Testis (tissue), 2 donors: Measurements from ENCODE around the gene FHAD1.

Experiments used
- CTCF ChIP-seq, 3 experiments: fragments of 450-650 bp in 2 of 3; fragments of 200-600 bp in 1 of 3; sonication (generic) in 1 of 3; IDR thresholded peaks; one replicate each; pipeline ENCODE4 v1.5.1; 2016 to 2019; ENCODE audit warnings: antibody characterized with exemption in 3 of 3, mild to moderate bottlenecking in 2 of 3, moderate library complexity in 1 of 3
- POLR2A ChIP-seq: fragments of 450-650 bp; IDR thresholded peaks from one replicate; pipeline ENCODE4 v1.6.1; 2017; ENCODE audit warnings: antibody characterized with exemption, mild to moderate bottlenecking, moderate library complexity

- TF ChIP-seq POLR2A (no peak), CTCF (IDR thresholded peaks at IDR 0.05) (no peak)
These were observed 104.3 kb downstream of the FHAD1 start for GRCh38 chr1:15351310-15351709.
